NOMO-1 treated with DMSO at 0.1 percent for 48 hours (cell line): ENCODE data around the gene CES5A.
"Not testable (repeated sequence)": the region's sequence is repeated elsewhere in the genome, so short reads cannot be mapped to it uniquely, and the experiment has no call there.

Source experiments
- DNase-seq: peaks from one replicate; lab custom pipeline; 2025; ENCODE audit not compliant: unreplicated experiment; lab: John Stamatoyannopoulos, UW

The CES5A gene, protein sequence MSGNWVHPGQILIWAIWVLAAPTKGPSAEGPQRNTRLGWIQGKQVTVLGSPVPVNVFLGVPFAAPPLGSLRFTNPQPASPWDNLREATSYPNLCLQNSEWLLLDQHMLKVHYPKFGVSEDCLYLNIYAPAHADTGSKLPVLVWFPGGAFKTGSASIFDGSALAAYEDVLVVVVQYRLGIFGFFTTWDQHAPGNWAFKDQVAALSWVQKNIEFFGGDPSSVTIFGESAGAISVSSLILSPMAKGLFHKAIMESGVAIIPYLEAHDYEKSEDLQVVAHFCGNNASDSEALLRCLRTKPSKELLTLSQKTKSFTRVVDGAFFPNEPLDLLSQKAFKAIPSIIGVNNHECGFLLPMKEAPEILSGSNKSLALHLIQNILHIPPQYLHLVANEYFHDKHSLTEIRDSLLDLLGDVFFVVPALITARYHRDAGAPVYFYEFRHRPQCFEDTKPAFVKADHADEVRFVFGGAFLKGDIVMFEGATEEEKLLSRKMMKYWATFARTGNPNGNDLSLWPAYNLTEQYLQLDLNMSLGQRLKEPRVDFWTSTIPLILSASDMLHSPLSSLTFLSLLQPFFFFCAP

DNA sequence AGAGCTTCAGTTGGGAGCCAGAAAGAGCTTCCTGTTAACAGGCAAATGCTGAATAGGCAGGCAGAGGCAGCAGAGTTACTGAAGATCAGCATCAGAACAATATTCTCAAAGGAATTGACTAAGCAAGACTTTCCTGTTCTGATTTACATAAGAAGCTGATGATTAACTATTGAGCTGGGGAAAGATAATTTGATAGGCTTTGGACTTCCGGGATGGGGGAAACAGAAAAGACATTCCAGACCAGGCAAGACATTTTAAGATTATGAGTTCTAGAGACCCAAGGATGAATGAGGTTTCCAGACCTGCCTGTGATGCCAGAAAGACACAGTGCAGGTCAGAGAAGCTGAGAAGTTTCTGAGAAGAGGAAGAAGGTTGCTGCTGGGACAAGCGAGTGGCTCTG lies at the start of gene CES5A:
CES5A (minus strand) TSS at position 101 of the 400 bp plus-strand sequence. CDS start 152 bp downstream, outside the sequence.
- DNase-seq, result no peak

DNA sequence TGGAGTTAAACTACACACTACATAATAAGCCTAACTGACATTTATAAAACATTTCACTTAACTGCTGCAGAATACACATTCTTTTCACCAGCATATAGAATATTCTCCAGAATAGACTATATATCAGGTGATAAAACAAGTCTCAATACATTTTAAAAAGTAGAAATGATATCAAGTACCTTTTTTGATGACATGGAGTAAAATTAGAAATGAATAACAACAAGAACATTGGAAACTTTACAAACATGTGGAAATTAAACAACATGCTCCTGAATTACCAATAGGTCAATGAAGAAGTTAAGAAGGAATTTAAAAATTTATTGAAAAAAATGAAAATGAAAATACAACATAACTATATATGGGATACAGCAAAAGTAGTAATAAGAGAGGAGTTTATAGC lies 47.5 kb upstream of the CES5A start:
- no peak for DNase-seq

DNA sequence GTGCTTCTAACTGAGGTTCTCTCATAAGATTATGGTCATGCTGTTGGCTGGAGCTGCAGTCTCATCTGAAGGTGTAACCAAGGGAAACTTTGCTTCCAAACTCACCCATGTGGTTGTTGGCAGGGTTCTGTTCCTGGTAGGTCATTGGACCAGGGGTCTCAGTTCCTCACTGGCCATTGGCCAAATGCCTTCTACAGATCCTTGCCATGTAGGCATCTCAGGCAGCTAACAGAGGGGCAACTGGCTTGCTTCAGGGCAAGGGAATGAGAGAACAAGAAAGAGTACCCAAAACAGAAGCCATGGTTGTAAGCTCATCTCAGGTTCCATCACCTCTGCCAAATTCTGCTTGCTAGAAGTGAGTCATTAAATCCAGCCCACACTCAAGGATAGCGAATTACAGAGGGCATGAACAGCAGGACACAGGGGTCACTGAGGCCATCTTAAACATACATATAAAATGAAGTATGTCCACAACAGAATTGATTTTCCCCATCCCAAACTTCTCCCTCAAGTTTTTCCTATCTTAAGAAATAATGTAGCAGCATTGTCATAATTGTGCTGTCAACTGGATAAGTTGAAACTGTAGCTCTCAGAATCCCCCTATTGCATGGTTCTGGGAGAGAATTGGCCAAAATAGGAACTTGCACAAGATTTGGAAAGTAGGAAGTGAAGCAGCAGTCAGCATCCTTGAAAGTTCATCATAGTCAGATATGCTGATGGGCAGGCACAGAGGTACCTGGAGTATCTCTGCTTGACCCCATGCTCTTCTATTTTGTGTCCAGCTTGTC lies 42.4 kb upstream of the CES5A start:
- DNase-seq, result no peak

DNA sequence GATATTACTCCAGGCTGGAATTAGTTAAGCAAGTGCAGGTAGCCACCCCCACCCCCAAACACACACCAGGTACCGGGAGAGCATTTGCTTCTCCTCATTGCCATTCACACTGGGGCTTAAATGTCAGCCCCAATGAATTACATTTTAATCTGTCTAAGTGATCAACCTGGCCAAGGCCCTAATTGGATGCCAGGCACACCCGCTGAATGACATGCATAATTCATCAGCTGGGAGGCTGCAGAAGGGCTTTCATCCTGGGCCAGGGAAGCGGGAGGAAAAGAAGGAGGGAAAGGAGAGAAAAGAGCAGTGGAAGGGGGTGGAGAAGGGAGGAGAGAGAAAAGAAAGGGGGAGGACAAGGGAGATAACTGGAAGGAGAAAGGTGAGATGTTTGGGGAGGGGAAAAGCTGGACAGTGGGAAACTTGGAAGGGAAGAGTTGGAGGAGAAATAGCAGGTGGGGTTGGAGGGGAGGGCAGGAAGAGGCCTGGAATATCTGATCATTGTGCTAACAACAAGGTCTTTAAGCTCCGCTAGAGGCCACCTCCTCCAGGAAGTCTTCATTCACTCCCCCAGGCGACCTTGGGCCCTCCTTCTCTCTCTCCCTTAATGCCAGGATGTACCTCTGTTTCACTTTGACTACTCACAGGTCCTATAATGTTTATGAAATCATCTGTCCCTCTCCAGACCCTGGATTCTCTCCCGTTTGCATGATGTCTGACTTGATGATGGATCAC lies 40.1 kb upstream of the CES5A start:
- no peak for DNase-seq

DNA sequence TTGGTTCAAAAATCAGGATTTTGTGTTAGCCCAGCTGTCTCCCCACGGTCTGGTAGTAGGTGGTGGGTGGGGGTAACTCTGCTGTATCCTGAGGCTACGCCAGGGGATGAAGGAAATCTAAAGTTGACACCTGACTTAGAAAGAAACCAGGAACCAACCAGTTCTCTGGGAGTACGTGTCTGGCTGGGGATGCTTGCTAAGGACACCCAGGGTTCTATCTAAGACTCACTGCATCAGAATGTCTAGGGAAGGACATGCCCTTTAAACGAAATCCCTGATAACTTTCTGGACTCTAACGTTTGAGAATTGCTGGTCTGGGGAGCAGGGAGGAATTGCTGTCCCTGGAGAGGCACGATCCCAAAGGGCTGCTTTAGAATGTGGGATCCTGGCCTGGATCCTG lies 39.2 kb upstream of the CES5A start:
- no peak for DNase-seq

DNA sequence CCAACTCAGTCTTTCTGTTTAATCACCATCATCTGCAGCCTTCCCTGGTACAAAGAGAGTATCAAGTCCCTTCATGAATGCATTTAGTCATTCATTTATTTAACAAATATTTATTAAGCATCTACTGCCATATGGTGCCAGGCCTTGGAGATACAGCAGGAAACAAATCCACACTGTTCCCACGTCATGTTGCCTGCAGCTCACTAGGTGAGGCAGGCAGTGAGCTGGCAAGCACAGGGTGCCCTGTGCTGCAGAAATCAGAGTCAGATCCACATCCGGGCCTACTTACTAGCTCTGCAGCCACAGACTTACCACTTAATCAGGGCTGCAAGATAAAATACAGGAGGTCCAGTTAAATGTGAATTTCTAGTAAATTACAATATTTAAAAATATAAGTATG lies 38.5 kb upstream of the CES5A start:
- no peak for DNase-seq

DNA sequence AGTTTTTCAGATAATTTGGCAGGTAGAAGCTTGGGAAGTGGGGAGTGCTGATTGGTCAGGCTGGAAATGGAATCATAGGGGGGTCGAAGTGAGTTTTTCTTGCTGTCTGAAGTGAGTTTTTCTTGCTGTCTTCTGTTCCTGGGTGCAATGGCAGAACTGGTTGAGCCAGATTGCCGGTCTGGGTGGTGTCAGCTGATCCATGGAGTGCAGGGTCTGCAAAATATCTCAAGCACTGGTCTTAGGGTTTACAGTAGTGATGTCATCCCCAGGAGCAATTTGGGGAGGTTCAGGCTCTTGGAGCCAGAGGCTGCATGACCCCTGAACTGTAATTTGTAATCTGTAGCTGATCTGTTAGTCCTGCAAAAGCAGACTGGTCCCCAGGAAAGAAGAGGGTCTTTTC lies 37.9 kb upstream of the CES5A start:
- DNase-seq, result not testable (repeated sequence)

DNA sequence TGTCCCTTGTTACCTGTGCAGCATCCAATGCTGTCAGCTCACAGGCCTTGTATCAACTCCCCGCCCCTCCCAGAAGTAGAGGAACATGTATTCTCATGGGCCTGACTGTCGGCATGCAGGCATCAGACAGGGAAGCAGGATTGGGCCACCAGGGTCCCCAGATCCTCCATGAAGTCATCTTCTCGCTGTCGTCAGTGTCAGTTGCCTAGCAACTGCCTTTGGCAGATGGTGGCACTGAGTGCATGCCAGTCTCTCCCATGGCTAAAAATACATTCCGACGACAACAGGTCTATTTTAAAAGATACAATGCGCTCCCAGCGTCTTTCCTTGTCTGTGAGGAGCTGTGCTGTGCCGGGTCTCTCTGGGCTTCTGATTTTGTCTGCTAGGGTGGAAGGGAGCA lies 36.8 kb upstream of the CES5A start:
- no peak for DNase-seq

DNA sequence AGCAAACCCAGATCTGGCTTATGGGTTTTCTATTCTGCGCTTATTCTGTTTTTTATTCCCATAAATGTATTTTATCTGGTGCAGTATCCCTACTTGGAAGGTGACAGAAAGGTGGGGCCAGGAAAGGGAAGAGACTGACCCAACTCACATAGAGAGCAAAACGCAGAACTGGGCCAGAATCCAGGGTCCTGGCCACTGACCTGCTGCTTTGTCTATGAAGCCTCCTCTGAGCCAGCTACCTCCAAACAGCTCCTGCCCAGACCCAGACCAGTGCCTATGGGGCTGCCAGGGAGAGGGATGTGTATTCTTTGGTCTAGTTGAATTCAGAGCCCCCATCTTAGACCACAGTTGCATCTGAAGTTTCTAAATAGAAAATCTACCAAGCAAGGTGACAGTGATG lies 36.4 kb upstream of the CES5A start:
- DNase-seq, result no peak

DNA sequence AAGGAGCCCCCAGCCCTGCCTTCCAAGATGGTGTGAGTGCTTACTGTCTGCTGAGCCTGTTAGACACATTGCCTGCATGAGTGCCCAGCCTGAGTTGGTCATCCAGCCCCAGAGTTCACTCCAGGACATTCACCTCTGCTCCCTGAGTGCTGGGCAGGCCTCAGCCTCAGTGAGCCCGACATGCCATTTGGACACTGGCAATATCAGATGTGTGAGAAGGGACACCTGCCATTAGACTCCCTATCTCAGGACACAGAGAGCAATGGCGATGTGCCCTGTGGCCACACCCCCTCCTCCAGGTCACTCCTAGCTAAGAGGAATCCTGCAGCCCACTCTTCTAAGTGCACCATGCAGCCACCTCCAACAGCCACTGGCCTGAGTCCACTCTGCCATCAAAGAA lies 34.7 kb upstream of the CES5A start:
- DNase-seq, result no peak

DNA sequence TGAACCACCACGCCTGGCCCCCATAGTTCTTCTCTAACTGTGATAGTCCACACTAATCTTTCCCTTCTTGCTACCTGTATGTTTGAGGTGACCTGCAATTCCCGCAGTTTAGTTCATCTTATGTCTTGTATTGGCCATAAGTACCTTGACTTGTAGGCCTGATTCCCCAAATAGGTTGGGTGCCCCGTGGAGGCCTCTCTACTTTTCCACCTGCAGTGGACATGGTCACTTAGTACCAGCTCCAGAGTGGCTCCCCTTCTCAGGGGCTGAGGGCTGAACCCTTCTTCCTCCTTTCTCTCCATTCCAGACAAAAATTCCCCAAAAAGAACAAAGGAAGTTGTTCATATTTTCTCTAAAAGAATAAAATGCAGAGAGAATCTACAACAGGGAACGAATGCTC lies 33.5 kb upstream of the CES5A start:
- DNase-seq, result no peak

DNA sequence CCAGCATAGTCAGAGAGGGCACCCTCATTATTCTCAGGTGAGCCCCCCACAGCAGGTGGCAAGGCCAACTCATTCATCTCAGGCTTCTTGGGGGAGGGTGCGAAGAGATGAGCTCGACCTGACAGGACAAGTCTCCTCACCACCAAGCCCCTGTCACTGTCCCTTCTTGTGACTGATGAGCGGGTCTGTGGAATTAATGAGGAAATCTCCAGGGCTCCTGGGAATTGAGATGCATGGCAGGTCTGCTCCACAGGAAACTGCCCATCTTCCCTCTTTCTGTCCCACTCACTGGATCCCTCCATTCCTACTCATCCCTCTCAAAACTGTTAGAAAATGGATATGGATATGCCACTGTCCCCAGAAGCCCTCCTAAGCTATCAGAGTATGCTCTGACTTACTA lies 32.5 kb upstream of the CES5A start:
- DNase-seq, result no peak

DNA sequence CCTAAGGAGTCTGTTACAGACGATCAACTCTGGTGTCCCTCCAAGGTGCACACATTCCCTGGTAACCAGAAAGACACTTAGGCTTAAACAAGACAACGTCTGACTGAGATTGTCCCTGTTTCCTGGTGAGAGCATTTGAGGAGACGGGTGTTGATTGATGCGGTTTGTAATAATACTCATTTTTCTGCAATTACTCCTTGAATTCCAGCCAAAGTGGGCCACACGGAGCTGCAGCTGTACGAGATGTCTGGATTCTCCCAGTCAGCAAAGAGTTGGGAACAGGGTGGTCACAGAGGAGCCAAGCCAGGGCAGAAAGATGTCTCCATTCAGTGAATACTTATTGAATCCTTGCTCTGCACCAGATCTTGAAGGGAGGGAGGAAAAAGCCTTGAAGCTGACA lies 30.9 kb upstream of the CES5A start:
- DNase-seq, result no peak

DNA sequence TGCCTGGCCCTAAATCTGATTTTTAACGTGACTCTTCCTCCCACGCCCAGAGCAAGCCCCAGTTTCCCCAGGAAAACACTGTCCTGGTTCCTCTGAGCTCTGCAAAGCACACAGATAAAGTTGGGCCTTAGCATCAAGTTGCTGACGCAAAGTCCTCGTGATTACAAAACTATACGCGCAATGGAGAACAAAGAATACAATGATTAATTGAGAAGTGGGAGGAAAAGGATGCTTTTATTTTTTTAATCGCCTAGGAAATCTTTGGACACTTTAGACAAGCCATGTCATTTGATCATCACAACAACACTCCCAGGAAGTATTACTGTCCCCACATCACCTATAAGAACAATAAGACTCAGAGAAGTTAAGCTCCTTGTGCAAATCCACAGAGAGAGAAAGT lies 30.5 kb upstream of the CES5A start:
- no peak for DNase-seq

DNA sequence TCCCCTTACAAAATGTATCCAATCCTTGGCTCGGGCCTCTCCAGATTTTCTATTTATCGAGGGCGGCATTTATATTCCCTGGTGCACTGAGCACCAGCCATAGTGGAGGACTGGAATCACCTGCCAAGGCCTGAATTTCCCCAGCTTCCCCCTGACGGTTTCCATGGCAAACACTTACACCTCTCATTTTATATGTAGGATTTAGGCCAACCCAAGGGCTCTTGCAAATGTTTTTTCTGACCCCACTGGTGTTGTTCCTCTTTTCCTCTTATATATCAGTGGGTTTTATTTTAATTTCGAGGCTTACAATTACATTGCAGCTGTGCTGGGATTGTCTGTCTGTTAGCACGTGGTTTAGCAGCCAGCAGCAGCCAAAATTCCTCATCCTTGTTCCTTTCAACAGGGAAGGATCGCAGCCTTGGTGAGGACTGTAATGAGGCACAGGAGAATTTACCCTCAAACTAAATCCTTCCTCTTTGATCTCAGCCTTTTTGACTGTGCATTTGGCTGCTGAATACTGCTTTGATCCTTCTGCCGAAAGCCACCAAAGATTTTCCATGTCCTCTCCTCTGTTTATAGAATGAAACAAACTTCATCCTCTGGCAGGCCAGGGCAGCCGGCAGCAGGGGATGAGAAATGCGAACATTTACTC lies 26.5 kb upstream of the CES5A start:
- no peak for DNase-seq

DNA sequence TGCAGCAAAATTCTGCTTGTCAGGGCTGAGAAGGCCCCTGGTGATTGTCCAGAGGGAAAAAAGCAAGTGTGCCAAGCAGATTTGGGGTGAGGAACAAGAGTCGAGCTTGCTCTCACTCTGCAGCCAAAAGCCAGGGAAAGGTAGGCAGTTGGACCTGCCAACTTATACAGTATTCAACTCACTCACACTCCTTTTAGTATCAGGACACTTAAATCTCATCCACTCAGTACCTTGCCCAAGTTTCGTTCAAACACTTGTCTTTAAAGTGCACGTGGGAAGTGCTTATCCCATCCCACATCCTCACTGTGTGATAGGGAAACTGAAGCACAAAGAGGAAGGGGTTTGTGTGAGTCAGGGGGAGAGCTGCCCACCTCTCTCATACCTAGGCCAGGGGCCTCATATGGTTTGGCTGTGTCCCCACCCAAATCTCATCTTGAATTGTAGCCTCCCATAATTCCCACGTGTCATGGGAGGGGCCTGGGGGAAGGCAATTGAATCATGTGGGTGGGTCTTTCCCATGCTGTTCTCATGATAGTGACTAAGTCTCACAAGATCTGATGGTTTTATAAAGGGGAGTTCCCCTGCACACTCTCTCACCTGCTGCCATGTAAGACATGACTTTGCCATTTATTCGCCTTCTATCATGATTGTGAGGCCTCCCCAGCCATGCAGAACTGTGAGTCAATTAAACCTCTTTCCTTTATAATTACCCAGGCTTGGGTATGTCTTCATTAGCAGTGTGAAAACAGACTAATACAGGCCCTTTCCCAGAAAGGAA lies 25.6 kb upstream of the CES5A start:
- DNase-seq, result no peak

DNA sequence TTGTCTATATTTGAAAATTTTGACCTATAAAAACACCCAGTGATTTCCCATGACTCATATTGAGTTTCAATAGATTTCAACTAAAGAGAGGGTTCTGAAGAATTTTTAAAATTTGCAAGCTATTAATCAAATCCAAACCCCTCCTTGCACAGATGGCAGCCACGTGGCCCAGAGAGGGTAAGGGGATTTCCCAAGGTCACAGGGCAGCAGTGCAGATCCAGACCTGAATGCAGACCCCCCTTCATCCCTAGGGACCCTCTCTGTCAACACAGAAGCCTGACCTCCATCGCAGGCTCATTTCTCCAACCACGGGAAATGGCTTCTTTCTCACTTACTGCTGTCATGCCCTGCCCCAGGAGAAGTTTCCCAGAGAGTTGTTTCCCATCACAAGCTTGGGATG lies 24.7 kb upstream of the CES5A start:
- DNase-seq, result no peak

DNA sequence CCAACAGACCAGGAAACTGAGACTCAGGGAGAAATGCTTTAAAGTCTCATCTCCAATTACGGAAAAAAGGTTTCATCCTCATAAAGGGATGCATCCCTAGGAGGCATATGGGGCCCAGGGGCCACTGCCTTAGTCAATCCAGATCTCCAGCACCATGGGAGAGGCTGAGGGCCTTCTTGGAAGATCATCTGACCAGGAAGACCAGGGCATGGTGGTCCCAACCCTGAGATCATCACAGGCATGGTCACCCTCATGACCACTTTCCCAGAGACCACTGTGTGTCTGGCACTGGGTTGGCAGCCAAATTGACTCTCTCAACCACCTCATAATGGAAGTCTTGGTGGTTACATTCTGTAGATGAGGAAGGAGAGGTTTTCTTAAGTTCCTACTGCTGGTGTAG lies 23.4 kb upstream of the CES5A start:
- DNase-seq, result no peak

DNA sequence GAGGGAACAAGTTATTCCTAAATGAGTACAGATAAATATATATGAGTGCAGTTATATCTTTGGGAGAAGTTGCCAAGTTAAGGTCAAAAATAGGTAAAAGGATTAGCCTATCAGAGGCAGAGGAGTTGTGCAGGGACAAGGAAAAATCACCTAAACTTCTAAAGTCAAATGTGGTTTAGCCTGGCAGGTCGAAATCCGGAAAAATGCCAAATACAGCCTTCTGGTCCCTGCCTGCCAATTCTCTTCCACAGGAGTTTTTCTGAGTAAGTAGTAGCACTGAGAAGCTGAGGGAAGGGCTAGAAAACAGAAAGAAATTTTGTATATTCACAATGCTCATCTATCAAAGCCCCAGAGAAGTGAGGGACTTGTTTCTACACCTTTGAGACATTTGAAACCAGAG lies 17.6 kb upstream of the CES5A start:
- no peak for DNase-seq

DNA sequence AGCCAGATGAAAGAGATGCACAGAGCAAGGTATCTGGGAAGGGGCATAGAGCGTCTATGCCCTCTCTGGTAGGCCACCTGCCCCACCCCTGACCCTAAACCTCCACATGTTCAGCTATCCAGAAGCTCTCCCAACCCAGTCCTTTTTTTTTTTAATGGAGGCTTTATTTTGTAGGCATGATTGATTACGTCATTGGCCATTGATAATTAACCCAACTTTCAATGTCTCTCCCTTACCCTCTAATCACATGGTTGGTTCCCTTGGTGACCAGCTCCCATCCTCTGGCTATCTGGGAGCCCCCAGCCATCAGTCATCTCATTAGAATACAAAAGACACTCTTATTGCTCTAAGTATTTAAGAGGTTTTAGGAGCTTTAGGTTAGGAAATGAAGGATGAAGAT lies 14.3 kb upstream of the CES5A start:
- no peak for DNase-seq
